ENCODE data around the gene IRAK4.
A peak's percentile ranks its signal among the peaks of the same experiment; 100 is the strongest.

The IRAK4 gene

DNA sequence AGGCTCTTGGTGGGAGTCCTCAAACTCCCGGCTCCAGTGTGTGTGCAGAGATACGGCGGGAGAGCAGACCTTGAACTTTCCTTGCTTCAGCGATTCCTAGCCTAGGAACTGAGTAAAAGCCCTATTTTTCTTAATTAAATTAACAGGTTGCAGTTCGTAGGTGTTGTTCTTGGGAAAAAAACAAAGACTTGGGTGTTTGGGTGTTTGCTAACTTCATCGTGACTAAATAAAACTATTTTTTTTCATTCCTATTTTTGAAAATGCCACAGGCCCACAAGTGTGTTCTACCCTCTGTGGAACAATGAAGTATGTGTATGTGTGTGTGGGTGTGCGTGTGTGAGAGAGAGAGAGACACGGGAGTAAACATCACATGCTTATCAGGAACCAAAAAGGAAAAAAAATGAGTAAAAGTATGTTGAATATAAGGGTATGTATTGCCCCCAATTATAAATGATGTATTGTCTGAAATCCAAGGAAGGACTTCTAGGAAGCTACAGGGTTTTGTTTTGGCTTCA is 77.8 kb downstream of the IRAK4 start:
- peak; percentile 2 for DNase-seq (ENCODE audit: low spot score)
